ENCODE data around the gene NEDD4L.

The NEDD4L gene

GRCh38 chr18:58226429-58226828 lies 182.4 kb downstream of the NEDD4L start:
- in situ Hi-C loops (cut with HindIII; ENCODE audit: low sequenced_read_pairs), result loop anchor here (5.0 kb wide), 1 partner anchor 49 kb away; no protein-coding TSS in a partner anchor

GRCh38 chr18:58227361-58227930 lies 183.4 kb downstream of the NEDD4L start:
- in situ Hi-C loops (cut with HindIII; ENCODE audit: low sequenced_read_pairs), result loop anchor here (5.0 kb wide), 1 partner anchor 50 kb away; no protein-coding TSS in a partner anchor

GRCh38 chr18:58228176-58228575 lies 184.2 kb downstream of the NEDD4L start:
- in situ Hi-C loops (cut with HindIII; ENCODE audit: low sequenced_read_pairs), result loop anchor here (5.0 kb wide), 1 partner anchor 51 kb away; no protein-coding TSS in a partner anchor

GRCh38 chr18:58228762-58229161 lies 184.7 kb downstream of the NEDD4L start:
- in situ Hi-C loops (cut with HindIII; ENCODE audit: low sequenced_read_pairs), result loop anchor here (5.0 kb wide), 1 partner anchor 51 kb away; no protein-coding TSS in a partner anchor

- in situ Hi-C loops (cut with HindIII; ENCODE audit: low sequenced_read_pairs), result loop anchor here (5.0 kb wide), 1 partner anchor 52 kb away; no protein-coding TSS in a partner anchor
These were observed 185.1 kb downstream of the NEDD4L start for GRCh38 chr18:58229162-58229561.

GRCh38 chr18:58230438-58231179 lies 186.6 kb downstream of the NEDD4L start:
- in situ Hi-C loops (cut with HindIII; ENCODE audit: low sequenced_read_pairs), result no loop called here

GRCh38 chr18:58231930-58232329 lies 187.9 kb downstream of the NEDD4L start:
- in situ Hi-C loops (cut with HindIII; ENCODE audit: low sequenced_read_pairs), result no loop called here

GRCh38 chr18:58232668-58233067 lies 188.6 kb downstream of the NEDD4L start:
- in situ Hi-C loops (cut with HindIII; ENCODE audit: low sequenced_read_pairs), result no loop called here

GRCh38 chr18:58234359-58234741 lies 190.3 kb downstream of the NEDD4L start:
- in situ Hi-C loops (cut with HindIII; ENCODE audit: low sequenced_read_pairs), result no loop called here

GRCh38 chr18:58235001-58235436 lies 191.0 kb downstream of the NEDD4L start:
- in situ Hi-C loops (cut with HindIII; ENCODE audit: low sequenced_read_pairs), result no loop called here

- in situ Hi-C loops (cut with HindIII; ENCODE audit: low sequenced_read_pairs), result no loop called here
These were observed 195.9 kb downstream of the NEDD4L start for GRCh38 chr18:58239879-58240278.

- in situ Hi-C loops (cut with HindIII; ENCODE audit: low sequenced_read_pairs), result no loop called here
These were observed 197.1 kb downstream of the NEDD4L start for GRCh38 chr18:58241026-58241679.

- in situ Hi-C loops (cut with HindIII; ENCODE audit: low sequenced_read_pairs), result no loop called here
These were observed 197.9 kb downstream of the NEDD4L start for GRCh38 chr18:58241877-58242276.

- in situ Hi-C loops (cut with HindIII; ENCODE audit: low sequenced_read_pairs), result no loop called here
These were observed 198.4 kb downstream of the NEDD4L start for GRCh38 chr18:58242435-58242834.

GRCh38 chr18:58242968-58243367 lies 198.9 kb downstream of the NEDD4L start:
- in situ Hi-C loops (cut with HindIII; ENCODE audit: low sequenced_read_pairs), result no loop called here

- in situ Hi-C loops (cut with HindIII; ENCODE audit: low sequenced_read_pairs), result no loop called here
These were observed 199.4 kb downstream of the NEDD4L start for GRCh38 chr18:58243401-58243800.

- in situ Hi-C loops (cut with HindIII; ENCODE audit: low sequenced_read_pairs), result no loop called here
These were observed 203.4 kb downstream of the NEDD4L start for GRCh38 chr18:58247363-58247834.

- in situ Hi-C loops (cut with HindIII; ENCODE audit: low sequenced_read_pairs), result no loop called here
These were observed 205.7 kb downstream of the NEDD4L start for GRCh38 chr18:58249712-58250111.

GRCh38 chr18:58251416-58251815 lies 207.4 kb downstream of the NEDD4L start:
- in situ Hi-C loops (cut with HindIII; ENCODE audit: low sequenced_read_pairs), result no loop called here

GRCh38 chr18:58252166-58252565 lies 208.1 kb downstream of the NEDD4L start:
- in situ Hi-C loops (cut with HindIII; ENCODE audit: low sequenced_read_pairs), result no loop called here

GRCh38 chr18:58253318-58253717 lies 209.3 kb downstream of the NEDD4L start:
- in situ Hi-C loops (cut with HindIII; ENCODE audit: low sequenced_read_pairs), result no loop called here

GRCh38 chr18:58253871-58254270 lies 209.8 kb downstream of the NEDD4L start:
- in situ Hi-C loops (cut with HindIII; ENCODE audit: low sequenced_read_pairs), result no loop called here
